ACC112 (cell line): ENCODE results near the gene CCP110.

Experiments used
- H2AFZ ChIP-seq: fragments of 200-600 bp; sonication (generic); one replicate; pipeline ENCODE4 v1.6.0; 2017; ENCODE audit warnings: antibody characterized with exemption, low read length; ENCODE audit not compliant: unreplicated experiment
- H3K27ac ChIP-seq: fragments of 200-600 bp; sonication (generic); 2 replicates; pipeline ENCODE4 v1.5.1; 2014; ENCODE audit warnings: low read depth, mild to moderate bottlenecking, antibody characterized with exemption, low read length, moderate library complexity
- H3K27me3 ChIP-seq: fragments of 200-600 bp; sonication (generic); 2 replicates; pipeline ENCODE4 v1.6.1; 2014; ENCODE audit warnings: mild to moderate bottlenecking, antibody characterized with exemption, low read length, moderate library complexity, mixed read lengths; ENCODE audit not compliant: insufficient read depth
- H3K36me3 ChIP-seq: fragments of 200-600 bp; sonication (generic); 2 replicates; pipeline ENCODE4 v1.6.1; 2016; ENCODE audit warnings: mild to moderate bottlenecking, antibody characterized with exemption, low read length, moderate library complexity, mixed read lengths; ENCODE audit not compliant: insufficient read depth
- H3K4me1 ChIP-seq: fragments of 200-600 bp; sonication (generic); one replicate; pipeline ENCODE4 v1.6.1; 2016; ENCODE audit warnings: low read length, mixed read lengths; ENCODE audit not compliant: insufficient read depth, unreplicated experiment, control insufficient read depth
- H3K4me3 ChIP-seq: fragments of 200-600 bp; sonication (generic); 2 replicates; pipeline ENCODE4 v1.5.1; 2014; ENCODE audit warnings: mild to moderate bottlenecking, low read depth, low read length
- H3K79me2 ChIP-seq: fragments of 200-600 bp; sonication (generic); one replicate; pipeline ENCODE4 v1.6.0; 2016; ENCODE audit warnings: low read length; ENCODE audit not compliant: control insufficient read depth, unreplicated experiment, insufficient read depth

Gene CCP110

GRCh38 chr16:19513377-19514053 lies 10.2 kb upstream of the CCP110 start:
- H3K79me2 ChIP-seq, result peaks cover 2% of the 10 kb centered on the region
- no peak overlapping the region for H3K4me3 ChIP-seq
- no peaks in the 10 kb centered on the region for H3K27me3 ChIP-seq
- H3K27ac ChIP-seq, result no peak overlapping the region
- H3K36me3 ChIP-seq, result peaks cover 25% of the 10 kb centered on the region
- peaks cover 20% of the 10 kb centered on the region for H3K4me1 ChIP-seq
- no peak overlapping the region for H2AFZ ChIP-seq

GRCh38 chr16:19515757-19516156 lies 8.0 kb upstream of the CCP110 start:
- Histone ChIP-seq H3K36me3 (peaks cover 19% of the 10 kb centered on the region), H3K4me1 (peaks cover 29% of the 10 kb centered on the region), H3K27ac (no peak overlapping the region), H3K27me3 (no peaks in the 10 kb centered on the region), H3K79me2 (peaks cover 12% of the 10 kb centered on the region), H2AFZ (no peak overlapping the region), H3K4me3 (no peak overlapping the region)

GRCh38 chr16:19517424-19518089 lies 6.2 kb upstream of the CCP110 start:
- H3K79me2 ChIP-seq, result peaks cover 15% of the 10 kb centered on the region
- H3K4me1 ChIP-seq, result peaks cover 29% of the 10 kb centered on the region

GRCh38 chr16:19518388-19518787 lies 5.4 kb upstream of the CCP110 start:
- Histone ChIP-seq H3K27ac (no peak overlapping the region), H3K27me3 (no peaks in the 10 kb centered on the region), H3K4me3 (no peak overlapping the region), H2AFZ (no peak overlapping the region), H3K79me2 (peaks cover 15% of the 10 kb centered on the region), H3K36me3 (peaks cover 17% of the 10 kb centered on the region), H3K4me1 (peaks cover 29% of the 10 kb centered on the region)

More at GRCh38 chr16:19517424-19518089, 6.2 kb upstream of the CCP110 start:
- Histone ChIP-seq H3K4me3 (no peak overlapping the region), H3K27ac (0 out of 2 replicates have a peak overlapping the region, but pooled peaks have one; percentile 1), H3K36me3 (peaks cover 19% of the 10 kb centered on the region), H2AFZ (no peak overlapping the region), H3K27me3 (no peaks in the 10 kb centered on the region)

GRCh38 chr16:19520861-19521331 lies 2.8 kb upstream of the CCP110 start:
- peak overlapping the region; percentile 11; the same call in 1 of the 2 replicates for H3K27ac ChIP-seq
- peaks cover 33% of the 10 kb centered on the region for H3K4me1 ChIP-seq
- H3K36me3 ChIP-seq, result peaks cover 7% of the 10 kb centered on the region
- no peaks in the 10 kb centered on the region for H3K27me3 ChIP-seq
- H3K79me2 ChIP-seq, result peaks cover 35% of the 10 kb centered on the region
- peak overlapping the region; percentile 47 for H2AFZ ChIP-seq
- peak overlapping the region; percentile 78 for H3K4me3 ChIP-seq

- H3K27ac ChIP-seq, result peak within 1 kb of the TSS; percentile 11; the same call in 1 of the 2 replicates
- no peaks in the 10 kb centered on the region for H3K27me3 ChIP-seq
- no peaks in the 10 kb centered on the region for H3K36me3 ChIP-seq
- H3K4me3 ChIP-seq, result peak within 1 kb of the TSS; percentile 78
- peaks cover 39% of the 10 kb centered on the region for H3K79me2 ChIP-seq
- H2AFZ ChIP-seq, result peak within 1 kb of the TSS; percentile 71
- peaks cover 35% of the 10 kb centered on the region for H3K4me1 ChIP-seq
Observed at GRCh38 chr16:19521471-19522396, 2.0 kb upstream of the CCP110 start, which contains the start of gene GDE1. GDE1 (minus strand) TSS chr16:19522098; CDS start chr16:19521964, 134 bp downstream.

- peaks cover 42% of the 10 kb centered on the region for H3K79me2 ChIP-seq
- H3K27me3 ChIP-seq, result no peaks in the 10 kb centered on the region
- no peaks in the 10 kb centered on the region for H3K36me3 ChIP-seq
- H2AFZ ChIP-seq, result peak overlapping the region; percentile 71
- H3K4me3 ChIP-seq, result peak overlapping the region; percentile 78
- H3K27ac ChIP-seq, result no peak overlapping the region
- H3K4me1 ChIP-seq, result peaks cover 29% of the 10 kb centered on the region
Observed at GRCh38 chr16:19522397-19522732, 1.4 kb upstream of the CCP110 start.

GRCh38 chr16:19522760-19523159 lies 982 bp upstream of the CCP110 start:
- peaks cover 42% of the 10 kb centered on the region for H3K79me2 ChIP-seq
- H3K27ac ChIP-seq, result no peak overlapping the region
- H3K36me3 ChIP-seq, result no peaks in the 10 kb centered on the region
- no peak overlapping the region for H3K4me3 ChIP-seq
- peaks cover 25% of the 10 kb centered on the region for H3K4me1 ChIP-seq
- H3K27me3 ChIP-seq, result no peaks in the 10 kb centered on the region
- H2AFZ ChIP-seq, result peak overlapping the region; percentile 71

GRCh38 chr16:19523184-19523558 lies 571 bp upstream of the CCP110 start:
- Histone ChIP-seq H3K27ac (no peak overlapping the region), H3K27me3 (no peaks in the 10 kb centered on the region), H3K4me3 (no peak overlapping the region), H3K36me3 (peaks cover 3% of the 10 kb centered on the region; the same call in 1 of the 2 replicates), H3K4me1 (peaks cover 23% of the 10 kb centered on the region), H3K79me2 (peaks cover 42% of the 10 kb centered on the region), H2AFZ (peak overlapping the region; percentile 30)

GRCh38 chr16:19524356-19524615 lies 544 bp downstream of the CCP110 start:
- Histone ChIP-seq H3K27ac (peak overlapping the region; percentile 34; the same call in 1 of the 2 replicates), H3K36me3 (peaks cover 13% of the 10 kb centered on the region), H3K4me1 (peaks cover 23% of the 10 kb centered on the region), H2AFZ (peak overlapping the region; percentile 90), H3K4me3 (peak overlapping the region; percentile 98), H3K79me2 (peaks cover 39% of the 10 kb centered on the region), H3K27me3 (no peaks in the 10 kb centered on the region)
